B cell (primary cell): ENCODE data around the gene ENTREP3. TPM values are rescaled to one million over a fixed set of nuclear protein-coding genes. Genes with fewer than 3 reads are reported as not detected.

ENCODE experiments used
- ATAC-seq: fragments of 200-7000 bp; cut with Tn5 transposase; one replicate; pipeline ENCODE4 v1.10.0; 2021; ENCODE audit warnings: low read depth, mild to moderate bottlenecking, moderate number of reproducible peaks, moderate library complexity
- CTCF ChIA-PET: fragments of 350-600 bp; sonication (Branson Sonifier 250); formaldehyde crosslinking; loops from one replicate; lab custom pipeline; 2021; ENCODE audit warnings: antibody characterized with exemption, inconsistent platforms; lab: Charles Lee
- POLR2A ChIA-PET: fragments of 350-600 bp; sonication (Branson Sonifier 250); formaldehyde crosslinking; loops from one replicate; lab custom pipeline; 2021; ENCODE audit warnings: antibody characterized with exemption; lab: Charles Lee
- DNase-seq: peaks from one replicate; pipeline ENCODE4 v3.0.0; 2013
- H2AFZ ChIP-seq: 2 replicates; pipeline ENCODE4 v1.6.1; 2012; ENCODE audit warnings: mild to moderate bottlenecking, low read depth, low read length; ENCODE audit not compliant: insufficient read depth, poor library complexity, severe bottlenecking
- H3K27ac ChIP-seq, 2 donors: 1 replicate in 1 of 2; 2 replicates in 1 of 2; pipeline ENCODE4 v1.5.1; 2012 to 2013; ENCODE audit warnings: low read length in 2 of 2, mild to moderate bottlenecking in 2 of 2, moderate library complexity in 1 of 2
- H3K27me3 ChIP-seq, 4 experiments: fragments of 200-600 bp in 1 of 4; sonication (generic) in 1 of 4; replicated peaks in 1 of 4; 1 replicate in 2 of 4; 2 replicates in 2 of 4; pipeline versions ENCODE4 v1.6.1 to v1.7.0; 2013 to 2016; ENCODE audit warnings: low read length in 3 of 4, mild to moderate bottlenecking in 2 of 4, mixed read lengths in 1 of 4, moderate library complexity in 1 of 4; ENCODE audit not compliant: insufficient read depth in 4 of 4, control insufficient read depth in 3 of 4; ENCODE audit errors: control extremely low read depth in 1 of 4
- H3K36me3 ChIP-seq, 2 experiments: replicated peaks in 1 of 2; 1 replicate in 1 of 2; 2 replicates in 1 of 2; pipeline versions ENCODE4 v1.6.1 to v1.7.1; 2013; ENCODE audit warnings: low read length in 1 of 2; ENCODE audit not compliant: insufficient read depth in 2 of 2, control insufficient read depth in 1 of 2; ENCODE audit errors: control extremely low read depth in 1 of 2, extremely low read depth in 1 of 2
- H3K4me1 ChIP-seq, 2 donors: fragments of 200-600 bp in 1 of 2; sonication (generic) in 1 of 2; 1 replicate in 1 of 2; 2 replicates in 1 of 2; pipeline versions ENCODE4 v1.5.1 to v1.6.1; 2013 to 2017; ENCODE audit warnings: low read length in 2 of 2; ENCODE audit not compliant: control insufficient read depth in 2 of 2, insufficient read depth in 2 of 2
- H3K4me2 ChIP-seq: replicated peaks from 2 replicates; pipeline ENCODE3; 2012; ENCODE audit warnings: mild to moderate bottlenecking, low read depth, low read length; ENCODE audit not compliant: poor library complexity, severe bottlenecking
- H3K4me3 ChIP-seq, 5 experiments: fragments of 200-600 bp in 1 of 5; sonication (generic) in 1 of 5; 1 replicate in 3 of 5; 2 replicates in 2 of 5; pipeline versions ENCODE4 v1.5.1 to v1.7.0; 2011 to 2016; ENCODE audit warnings: low read length in 4 of 5, mild to moderate bottlenecking in 4 of 5, low read depth in 2 of 5, control low read depth in 1 of 5, moderate library complexity in 1 of 5; ENCODE audit not compliant: insufficient read depth in 1 of 5; ENCODE audit errors: control extremely low read depth in 1 of 5, extremely low read depth in 1 of 5
- H3K79me2 ChIP-seq: fragments of 200-600 bp; sonication (generic); one replicate; pipeline ENCODE4 v1.6.0; 2016; ENCODE audit warnings: low read length; ENCODE audit not compliant: control insufficient read depth, insufficient read depth
- H3K9ac ChIP-seq: fragments of 200-600 bp; sonication (generic); 2 replicates; pipeline ENCODE4 v1.6.1; 2017; ENCODE audit warnings: mild to moderate bottlenecking, low read length, moderate library complexity
- H3K9me3 ChIP-seq, 3 donors: one replicate each; pipeline versions ENCODE4 v1.6.1 to v1.7.1; 2013; ENCODE audit warnings: low read length in 2 of 3; ENCODE audit not compliant: control insufficient read depth in 2 of 3, insufficient read depth in 1 of 3; ENCODE audit errors: control extremely low read depth in 1 of 3
- H4K20me1 ChIP-seq: 2 replicates; pipeline ENCODE4 v1.6.0; 2012; ENCODE audit warnings: mild to moderate bottlenecking, low read length; ENCODE audit not compliant: insufficient read depth, control insufficient read depth, poor library complexity, severe bottlenecking
- H3K27ac Mint-ChIP-seq: one replicate; pipeline ENCODE4 v1.8.0; 2021; ENCODE audit warnings: mixed read lengths
- H3K27me3 Mint-ChIP-seq: one replicate; pipeline ENCODE4 v1.8.0; 2021; ENCODE audit warnings: mixed read lengths
- H3K4me1 Mint-ChIP-seq: one replicate; pipeline ENCODE4 v1.8.0; 2021; ENCODE audit warnings: mixed read lengths
- H3K4me3 Mint-ChIP-seq: one replicate; pipeline ENCODE4 v1.8.0; 2021; ENCODE audit warnings: mixed read lengths
- H3K9me3 Mint-ChIP-seq: one replicate; pipeline ENCODE4 v1.8.0; 2022; ENCODE audit warnings: mixed read lengths; ENCODE audit not compliant: insufficient read depth
- CTCF ChIP-seq: fragments of 200-600 bp; IDR thresholded peaks from one replicate; pipeline ENCODE4 v1.8.0; 2022; ENCODE audit warnings: antibody characterized with exemption, mild to moderate bottlenecking
- EZH2 ChIP-seq: IDR thresholded peaks from 2 replicates; pipeline ENCODE4 v1.6.1; 2012; ENCODE audit warnings: borderline replicate concordance, low read depth, mild to moderate bottlenecking, moderate library complexity, low read length; ENCODE audit not compliant: insufficient read depth, poor library complexity, severe bottlenecking
- WGBS: methylation state at CpG from one replicate; pipeline ENCODE4 v1.1.5; 2013; ENCODE audit warnings: missing lambda C conversion rate; ENCODE audit not compliant: insufficient coverage; 5-methylcytosine and 5-hydroxymethylcytosine counted together
- intact Hi-C: fragments of 100-400 bp; cut with micrococcal nuclease; formaldehyde crosslinking; loops from one replicate; pipeline ENCODE4 v1.10.0; 2022
- polyA plus RNA-seq: library from polyadenylated mRNA; depleted of rRNA; stranded (reverse); fragments of >200 nt; gene quantifications from 2 replicates; pipeline ENCODE4 v1.2.3, GENCODE V29; 2012
- total RNA-seq, 2 donors: library from RNA; stranded (reverse); fragments of 120-200 nt in 1 of 2; gene quantifications; 1 replicate in 1 of 2; 2 replicates in 1 of 2; pipeline versions ENCODE4 v1.2.3 to v1.2.4, GENCODE V29; 2013 to 2022

Gene ENTREP3
- total and polyA plus RNA-seq, 2 donors (not counting 1 experiment from before 2014, with no cell fraction given): 7.6 to 15.2 TPM

DNA sequence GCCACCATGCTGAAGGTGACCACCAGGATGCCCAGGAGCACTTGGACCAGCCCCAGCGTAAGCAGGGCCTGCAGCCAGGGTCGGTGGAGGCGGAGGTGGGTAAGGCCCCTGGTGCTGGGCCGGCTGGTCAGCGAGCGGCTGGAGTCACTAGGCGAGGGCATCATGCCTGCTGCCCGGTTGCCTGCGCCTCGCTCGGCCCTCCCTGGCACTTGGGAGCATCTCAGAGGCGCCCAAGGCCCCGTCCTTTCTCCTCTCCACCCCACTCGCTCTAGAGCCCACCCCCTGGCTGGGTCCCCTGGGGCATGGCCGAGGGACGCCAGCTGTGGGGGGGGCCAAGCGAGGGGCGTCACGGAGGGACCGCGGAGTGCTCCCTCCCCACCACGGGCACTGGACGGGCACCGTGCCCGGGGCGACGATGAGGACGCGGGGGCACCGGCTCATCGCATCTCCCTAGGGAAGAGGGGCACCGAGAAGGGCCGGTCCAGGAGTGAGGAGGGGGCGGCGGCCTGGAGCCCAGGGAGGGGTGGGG, 505 bp downstream of the ENTREP3 start:
- TF ChIP-seq CTCF: no peak
- TF ChIP-seq EZH2: no peak
- DNase-seq (no peak), ATAC-seq (no peak)
- H3K9ac ChIP-seq: peak overlapping the region; percentile 80
- H3K36me3 ChIP-seq: peaks cover 0 to 23% of the 10 kb centered on the region in 2 experiments
- H2AFZ ChIP-seq: peak overlapping the region; percentile 93
- peak overlapping the region in 4 of 5 experiments; percentile 71 to 87 (median 80) for H3K4me3 ChIP-seq
- POLR2A ChIA-PET: interaction anchor here (1.0 to 1.5 kb wide), 2 partner anchors 10 to 18 kb away, joined by 3 to 12 read pairs; partner anchors contain the start of gene CLK2
- 18% methylated on average over 29 of the region's 35 CpGs for WGBS
- peaks cover 20 to 31% of the 10 kb centered on the region in 2 donors for H3K4me1 ChIP-seq
- no peaks in the 10 kb centered on the region for H4K20me1 ChIP-seq
- no peaks in the 10 kb centered on the region for H3K79me2 ChIP-seq
- no peaks in the 10 kb centered on the region for H3K27me3 Mint-ChIP-seq
- intact Hi-C loops: no loop called here
- no peaks in the 10 kb centered on the region for H3K27me3 ChIP-seq
- peaks cover 44% of the 10 kb centered on the region for H3K4me1 Mint-ChIP-seq
- peak overlapping the region; percentile 97 for H3K4me2 ChIP-seq
- peak overlapping the region; percentile 90 for H3K4me3 Mint-ChIP-seq
- H3K27ac ChIP-seq: peak overlapping the region in 1 of 2 donors; percentile 1
- CTCF ChIA-PET: interaction anchor here (0.8 to 1.2 kb wide), 2 partner anchors 52 to 69 kb away, joined by 3 to 5 read pairs; no protein-coding TSS in a partner anchor
- no peaks in the 10 kb centered on the region for H3K9me3 Mint-ChIP-seq
- H3K9me3 ChIP-seq: peaks cover 0 to 3% (median 0%) of the 10 kb centered on the region in 3 donors
- peak overlapping the region; percentile 67 for H3K27ac Mint-ChIP-seq

DNA sequence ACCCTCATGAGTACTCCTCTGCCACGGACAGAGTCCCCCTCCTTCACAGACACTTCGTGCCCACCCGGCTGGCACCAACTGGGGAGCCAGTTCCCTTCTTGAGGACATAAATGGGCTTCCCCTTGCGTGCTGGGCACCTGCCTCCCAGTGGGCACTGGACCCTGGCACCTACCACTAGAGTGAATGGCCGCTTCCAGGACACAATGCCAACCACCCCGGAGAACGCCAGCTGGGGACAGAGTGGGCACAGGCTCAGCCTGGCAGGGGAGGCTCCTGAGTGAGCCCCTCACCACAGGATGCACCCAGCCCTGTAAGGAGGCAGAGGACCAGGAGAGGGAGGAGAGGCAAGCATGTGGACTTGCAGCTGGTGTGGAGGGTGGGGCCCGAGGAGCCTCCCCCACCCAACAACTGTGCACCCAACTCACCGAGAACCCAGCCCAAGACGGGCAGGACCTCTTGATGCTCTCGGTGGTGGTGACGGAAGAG, 1.0 kb downstream of the ENTREP3 start:
- Histone ChIP-seq H3K4me1 (peaks cover 20 to 31% of the 10 kb centered on the region in 2 donors), H3K9me3 (peaks cover 0 to 3% (median 0%) of the 10 kb centered on the region in 3 donors), H2AFZ (peak overlapping the region; percentile 93), H3K79me2 (no peaks in the 10 kb centered on the region), H3K27ac (no peak overlapping the region), H3K27me3 (no peaks in the 10 kb centered on the region), H3K9ac (peak overlapping the region; percentile 80), H3K36me3 (peaks cover 0 to 18% of the 10 kb centered on the region in 2 experiments), H3K4me2 (peak overlapping the region; percentile 97), H3K4me3 (peak overlapping the region in 1 of 5 experiments; percentile 79), H4K20me1 (no peaks in the 10 kb centered on the region)
- Mint-ChIP-seq H3K4me3 (peak overlapping the region; percentile 90), H3K9me3 (no peaks in the 10 kb centered on the region), H3K27ac (peak overlapping the region; percentile 67), H3K4me1 (peaks cover 44% of the 10 kb centered on the region), H3K27me3 (no peaks in the 10 kb centered on the region)
- ATAC-seq: no peak
- TF ChIP-seq EZH2 (no peak), CTCF (no peak)
- intact Hi-C loops: no loop called here
- POLR2A ChIA-PET: interaction anchor here (1.0 to 1.5 kb wide), 2 partner anchors 10 to 19 kb away, joined by 3 to 12 read pairs; partner anchors contain the start of gene CLK2
- no peak for DNase-seq
- CTCF ChIA-PET: interaction anchor here (1.2 kb wide), 1 partner anchor 69 kb away, joined by 5 read pairs; no protein-coding TSS in a partner anchor
- WGBS: 71% methylated on average over 12 of the region's 12 CpGs
